Measurements from ENCODE around the gene CREB3L2.

DNA sequence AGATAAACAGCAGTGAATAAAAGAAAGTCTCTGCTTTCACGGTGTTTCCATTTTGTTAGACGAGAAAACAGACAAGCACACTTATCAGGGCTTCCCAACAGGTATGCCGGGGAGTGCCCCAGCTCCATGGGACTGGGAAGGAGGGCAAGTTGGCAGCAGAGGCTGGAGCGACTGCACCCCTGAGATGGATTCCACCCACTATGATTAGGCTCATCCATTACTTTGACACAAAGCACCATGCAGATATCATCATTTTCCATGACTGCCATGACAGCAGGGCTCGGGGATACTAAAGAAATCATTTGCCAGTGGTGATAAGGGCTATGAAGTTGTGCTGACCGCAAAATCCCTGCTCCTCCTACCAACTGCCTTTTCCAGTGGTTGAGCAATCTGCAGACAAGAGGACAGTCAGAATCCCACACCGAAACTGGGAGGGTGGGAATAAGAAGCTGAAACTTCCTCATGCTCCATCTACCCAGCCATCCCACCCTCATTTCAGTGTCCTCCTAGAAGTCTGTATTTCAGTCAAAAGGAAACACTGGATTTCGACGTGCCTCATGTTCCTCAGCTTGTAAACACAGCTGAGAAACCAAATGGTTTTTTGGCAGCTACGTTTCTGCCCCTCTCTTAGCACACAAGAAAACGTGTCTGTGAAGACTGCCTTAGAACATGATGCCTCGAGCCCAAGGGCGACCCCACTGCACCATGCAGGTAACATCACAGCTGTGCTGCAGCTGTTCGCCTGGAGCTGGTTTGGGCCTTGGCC lies 15.5 kb downstream of the CREB3L2 start:
- TF ChIP-seq, protein P1, sequence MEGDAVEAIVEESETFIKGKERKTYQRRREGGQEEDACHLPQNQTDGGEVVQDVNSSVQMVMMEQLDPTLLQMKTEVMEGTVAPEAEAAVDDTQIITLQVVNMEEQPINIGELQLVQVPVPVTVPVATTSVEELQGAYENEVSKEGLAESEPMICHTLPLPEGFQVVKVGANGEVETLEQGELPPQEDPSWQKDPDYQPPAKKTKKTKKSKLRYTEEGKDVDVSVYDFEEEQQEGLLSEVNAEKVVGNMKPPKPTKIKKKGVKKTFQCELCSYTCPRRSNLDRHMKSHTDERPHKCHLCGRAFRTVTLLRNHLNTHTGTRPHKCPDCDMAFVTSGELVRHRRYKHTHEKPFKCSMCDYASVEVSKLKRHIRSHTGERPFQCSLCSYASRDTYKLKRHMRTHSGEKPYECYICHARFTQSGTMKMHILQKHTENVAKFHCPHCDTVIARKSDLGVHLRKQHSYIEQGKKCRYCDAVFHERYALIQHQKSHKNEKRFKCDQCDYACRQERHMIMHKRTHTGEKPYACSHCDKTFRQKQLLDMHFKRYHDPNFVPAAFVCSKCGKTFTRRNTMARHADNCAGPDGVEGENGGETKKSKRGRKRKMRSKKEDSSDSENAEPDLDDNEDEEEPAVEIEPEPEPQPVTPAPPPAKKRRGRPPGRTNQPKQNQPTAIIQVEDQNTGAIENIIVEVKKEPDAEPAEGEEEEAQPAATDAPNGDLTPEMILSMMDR (IDR thresholded peaks at IDR 0.05), result no peak
- TF ChIP-seq POLR2A (IDR thresholded peaks at IDR 0.05), result no peak
- no peak for TF ChIP-seq EP300 (IDR thresholded peaks at IDR 0.05)

All from ovary (tissue), 3 donors.